Stomach smooth muscle (tissue), 2 donors: Measurements from ENCODE around the gene CCR9.

Experiments used
- H3K27ac ChIP-seq: one replicate; pipeline ENCODE4 v1.7.0; 2013; ENCODE audit warnings: mild to moderate bottlenecking, low read length, inconsistent platforms
- H3K27me3 ChIP-seq, 2 donors: one replicate each; pipeline ENCODE4 v1.7.0; 2013; ENCODE audit warnings: low read length in 2 of 2; ENCODE audit not compliant: insufficient read depth in 2 of 2, control insufficient read depth in 1 of 2
- H3K36me3 ChIP-seq, 2 donors: one replicate each; pipeline ENCODE4 v1.7.0; 2013; ENCODE audit warnings: low read length in 2 of 2; ENCODE audit not compliant: control insufficient read depth in 2 of 2, insufficient read depth in 2 of 2
- H3K4me1 ChIP-seq: one replicate; pipeline ENCODE4 v1.7.0; 2013; ENCODE audit warnings: low read length; ENCODE audit not compliant: control insufficient read depth, insufficient read depth
- H3K4me3 ChIP-seq, 2 donors: one replicate each; pipeline ENCODE4 v1.7.0; 2013; ENCODE audit warnings: low read length in 2 of 2
- H3K9ac ChIP-seq, 2 donors: one replicate each; pipeline ENCODE4 v1.7.0; 2013; ENCODE audit warnings: low read length in 2 of 2, mild to moderate bottlenecking in 1 of 2
- H3K9me3 ChIP-seq, 2 donors: one replicate each; pipeline ENCODE4 v1.7.0; 2013; ENCODE audit warnings: low read length in 2 of 2; ENCODE audit not compliant: control insufficient read depth in 2 of 2
- donor health status: healthy.
- donor health status: Pancreatic carcinoma.

The CCR9 gene

GRCh38 chr3:45908761-45909160 lies 22.4 kb downstream of the CCR9 start:
- H3K36me3 ChIP-seq: peaks cover 0 to 3% of the 10 kb centered on the region in 2 donors
- H3K27me3 ChIP-seq: no peaks in the 10 kb centered on the region
- H3K4me3 ChIP-seq: no peak overlapping the region
- H3K9me3 ChIP-seq: no peaks in the 10 kb centered on the region
- H3K4me1 ChIP-seq: peaks cover 12% of the 10 kb centered on the region
- H3K27ac ChIP-seq: no peak overlapping the region
- no peak overlapping the region for H3K9ac ChIP-seq

- H3K27ac ChIP-seq: no peak overlapping the region
- peaks cover 12% of the 10 kb centered on the region for H3K4me1 ChIP-seq
- peaks cover 0 to under 1% of the 10 kb centered on the region in 2 donors for H3K36me3 ChIP-seq
- no peak overlapping the region for H3K4me3 ChIP-seq
- no peak overlapping the region for H3K9ac ChIP-seq
- H3K9me3 ChIP-seq: no peaks in the 10 kb centered on the region
- no peaks in the 10 kb centered on the region for H3K27me3 ChIP-seq
Measured at GRCh38 chr3:45909542-45909941, 23.2 kb downstream of the CCR9 start.

GRCh38 chr3:45910892-45911291 lies 24.5 kb downstream of the CCR9 start:
- no peak overlapping the region for H3K27ac ChIP-seq

GRCh38 chr3:45911511-45912226 lies 25.3 kb downstream of the CCR9 start:
- H3K9me3 ChIP-seq: no peaks in the 10 kb centered on the region
- H3K27me3 ChIP-seq: no peaks in the 10 kb centered on the region
- no peak overlapping the region for H3K9ac ChIP-seq
- no peaks in the 10 kb centered on the region for H3K36me3 ChIP-seq
- H3K4me1 ChIP-seq: peaks cover 10% of the 10 kb centered on the region
- no peak overlapping the region for H3K4me3 ChIP-seq
- no peak overlapping the region for H3K27ac ChIP-seq

More at GRCh38 chr3:45910892-45911291, 24.5 kb downstream of the CCR9 start:
- Histone ChIP-seq H3K9ac (no peak overlapping the region), H3K27me3 (no peaks in the 10 kb centered on the region), H3K9me3 (no peaks in the 10 kb centered on the region), H3K4me1 (peaks cover 12% of the 10 kb centered on the region), H3K4me3 (no peak overlapping the region), H3K36me3 (no peaks in the 10 kb centered on the region)

GRCh38 chr3:45912435-45912834 lies 26.1 kb downstream of the CCR9 start:
- no peak overlapping the region for H3K27ac ChIP-seq
- no peak overlapping the region for H3K9ac ChIP-seq
- no peaks in the 10 kb centered on the region for H3K9me3 ChIP-seq
- no peaks in the 10 kb centered on the region for H3K27me3 ChIP-seq
- H3K4me1 ChIP-seq: peaks cover 5% of the 10 kb centered on the region
- H3K4me3 ChIP-seq: no peak overlapping the region
- no peaks in the 10 kb centered on the region for H3K36me3 ChIP-seq

GRCh38 chr3:45914362-45915058 lies 28.2 kb downstream of the CCR9 start:
- Histone ChIP-seq H3K9ac (no peak overlapping the region), H3K9me3 (no peaks in the 10 kb centered on the region), H3K27me3 (no peaks in the 10 kb centered on the region), H3K27ac (no peak overlapping the region), H3K4me3 (no peak overlapping the region), H3K36me3 (peaks cover 7 to 10% of the 10 kb centered on the region in 2 donors), H3K4me1 (no peaks in the 10 kb centered on the region)

GRCh38 chr3:45915059-45915439 lies 28.7 kb downstream of the CCR9 start:
- H3K4me1 ChIP-seq: no peaks in the 10 kb centered on the region
- H3K4me3 ChIP-seq: no peak overlapping the region
- no peak overlapping the region for H3K27ac ChIP-seq
- H3K9ac ChIP-seq: no peak overlapping the region
- peaks cover 10% of the 10 kb centered on the region in 2 donors for H3K36me3 ChIP-seq
- H3K27me3 ChIP-seq: no peaks in the 10 kb centered on the region
- no peaks in the 10 kb centered on the region for H3K9me3 ChIP-seq

GRCh38 chr3:45915518-45916231 lies 29.3 kb downstream of the CCR9 start:
- Histone ChIP-seq H3K36me3 (peaks cover 12 to 17% of the 10 kb centered on the region in 2 donors), H3K4me1 (no peaks in the 10 kb centered on the region), H3K9ac (no peak overlapping the region), H3K4me3 (no peak overlapping the region), H3K27me3 (no peaks in the 10 kb centered on the region), H3K27ac (no peak overlapping the region), H3K9me3 (no peaks in the 10 kb centered on the region)

- no peaks in the 10 kb centered on the region for H3K27me3 ChIP-seq
- H3K36me3 ChIP-seq: peaks cover 26 to 33% of the 10 kb centered on the region in 2 donors
Measured at GRCh38 chr3:45917146-45917898, 31.0 kb downstream of the CCR9 start.

More at GRCh38 chr3:45917146-45917898, 31.0 kb downstream of the CCR9 start:
- Histone ChIP-seq H3K4me3 (no peak overlapping the region), H3K9ac (no peak overlapping the region), H3K27ac (no peak overlapping the region), H3K4me1 (no peaks in the 10 kb centered on the region), H3K9me3 (no peaks in the 10 kb centered on the region)
